Stomach (tissue), 4 donors: ENCODE results near the gene WASF2.

Source experiments
- CTCF ChIP-seq, 7 experiments: fragments of 450-650 bp in 4 of 7; fragments of 200-600 bp in 3 of 7; sonication (generic) in 3 of 7; IDR thresholded peaks; one replicate each; pipeline ENCODE4 v1.5.1; 2016 to 2019; ENCODE audit warnings: antibody characterized with exemption in 7 of 7, control low read depth in 2 of 7, mild to moderate bottlenecking in 1 of 7
- POLR2A ChIP-seq, 4 donors: fragments of 450-650 bp; IDR thresholded peaks; one replicate each; pipeline ENCODE4 v1.6.1; 2016; ENCODE audit warnings: antibody characterized with exemption in 4 of 4, control low read depth in 2 of 4, mild to moderate bottlenecking in 1 of 4, moderate library complexity in 1 of 4
- POLR2AphosphoS5 ChIP-seq, 3 donors: sonication (generic); formaldehyde crosslinking; IDR thresholded peaks; one replicate each; pipeline ENCODE4 v1.6.1; 2016; ENCODE audit warnings: antibody characterized with exemption in 3 of 3

- TF ChIP-seq CTCF (IDR thresholded peaks at IDR 0.05): no peak
- no peak for TF ChIP-seq POLR2AphosphoS5 (IDR thresholded peaks at IDR 0.05)
- TF ChIP-seq POLR2A (IDR thresholded peaks at IDR 0.05): no peak
These were observed 95.7 kb downstream of the WASF2 start for GRCh38 chr1:27394282-27394658.
